SK-N-SH (cell line): ENCODE results near the gene SYNC. TPM values are rescaled to one million over a fixed set of nuclear protein-coding genes. Genes with fewer than 3 reads are reported as not detected.

ENCODE experiments used
- CTCF ChIA-PET: fragments of 300-600, 350-600 bp; formaldehyde crosslinking; extraction: SDS; loops from one replicate; lab custom pipeline; 2021; lab: Yijun Ruan, JAX
- POLR2A ChIA-PET: fragments of 350-600 bp; sonication (Branson Sonifier 250); formaldehyde crosslinking; extraction: SDS; loops from one replicate; lab custom pipeline; 2020; ENCODE audit warnings: antibody characterized with exemption, inconsistent platforms; lab: Yijun Ruan, JAX
- DNase-seq: peaks from one replicate; pipeline ENCODE4 v3.0.0; 2012
- H2AFZ ChIP-seq: fragments of 200-600 bp; sonication (generic); 2 replicates; pipeline ENCODE4 v1.8.1; 2016; ENCODE audit warnings: antibody characterized with exemption, mild to moderate bottlenecking, low read depth
- H3F3A ChIP-seq: fragments of 200-600 bp; sonication (generic); replicated peaks from 2 replicates; pipeline ENCODE3; 2016; ENCODE audit warnings: antibody characterized with exemption, mild to moderate bottlenecking; ENCODE audit not compliant: insufficient read depth
- H3K27ac ChIP-seq, 2 experiments: fragments of 200-500 bp in 1 of 2; fragments of 200-600 bp in 1 of 2; sonication (Bioruptor generic) in 1 of 2; sonication (generic), shearing (Covaris generic) in 1 of 2; 2 replicates each; pipeline versions ENCODE4 v1.5.1 to v1.6.1; 2014 to 2016; ENCODE audit warnings: low read depth in 2 of 2, inconsistent platforms in 1 of 2, low read length in 1 of 2, mild to moderate bottlenecking in 1 of 2, mixed read lengths in 1 of 2
- H3K27me3 ChIP-seq: fragments of 200-600 bp; sonication (generic), shearing (Covaris generic); 2 replicates; pipeline ENCODE4 v1.6.1; 2016; ENCODE audit warnings: mixed run types; ENCODE audit not compliant: insufficient read depth
- H3K36me3 ChIP-seq, 2 experiments: fragments of 200-500 bp in 1 of 2; fragments of 200-600 bp in 1 of 2; sonication (Bioruptor generic) in 1 of 2; sonication (generic) in 1 of 2; replicated peaks in 1 of 2; 2 replicates each; pipeline versions ENCODE3 to v1.5.1; 2014 to 2016; ENCODE audit warnings: low read length in 1 of 2, mild to moderate bottlenecking in 1 of 2; ENCODE audit not compliant: insufficient read depth in 2 of 2, control insufficient read depth in 1 of 2
- H3K4me1 ChIP-seq, 2 experiments: fragments of 200-500 bp in 1 of 2; fragments of 200-600 bp in 1 of 2; sonication (Bioruptor generic) in 1 of 2; sonication (generic), shearing (Covaris generic) in 1 of 2; 2 replicates each; pipeline versions ENCODE4 v1.5.1 to v1.6.1; 2014 to 2016; ENCODE audit warnings: low read depth in 1 of 2, low read length in 1 of 2, mixed run types in 1 of 2; ENCODE audit not compliant: insufficient read depth in 2 of 2, control insufficient read depth in 1 of 2
- H3K4me2 ChIP-seq: fragments of 200-600 bp; sonication (generic), shearing (Covaris generic); 2 replicates; pipeline ENCODE4 v1.6.1; 2017; ENCODE audit warnings: mixed run types
- H3K4me3 ChIP-seq, 2 experiments: fragments of 200-500 bp in 1 of 2; fragments of 200-600 bp in 1 of 2; sonication (Bioruptor generic) in 1 of 2; sonication (generic), shearing (Covaris generic) in 1 of 2; 2 replicates each; pipeline versions ENCODE4 v1.5.1 to v1.8.1; 2014 to 2016; ENCODE audit warnings: low read depth in 2 of 2, inconsistent platforms in 1 of 2, low read length in 1 of 2, mild to moderate bottlenecking in 1 of 2, mixed read lengths in 1 of 2, moderate library complexity in 1 of 2
- H3K79me2 ChIP-seq: fragments of 200-600 bp; sonication (generic); 2 replicates; pipeline ENCODE4 v1.8.1; 2017; ENCODE audit warnings: mild to moderate bottlenecking; ENCODE audit not compliant: insufficient read depth
- H3K9ac ChIP-seq: fragments of 200-600 bp; sonication (generic); 2 replicates; pipeline ENCODE4 v1.6.1; 2017; ENCODE audit warnings: mixed run types
- H3K9me2 ChIP-seq: fragments of 200-600 bp; sonication (generic); 2 replicates; pipeline ENCODE4 v1.6.1; 2017; ENCODE audit warnings: mixed run types
- H3K9me3 ChIP-seq: fragments of 200-600 bp; sonication (generic); 2 replicates; pipeline ENCODE4 v1.6.1; 2017; ENCODE audit warnings: mixed run types, mild to moderate bottlenecking, moderate library complexity
- H4K20me1 ChIP-seq: fragments of 200-600 bp; sonication (generic); 2 replicates; pipeline ENCODE4 v1.6.1; 2017; ENCODE audit warnings: mild to moderate bottlenecking, mixed run types; ENCODE audit not compliant: insufficient read depth
- EZH2phosphoT487 ChIP-seq: fragments of 200-600 bp; sonication (generic); IDR thresholded peaks from 2 replicates; pipeline ENCODE4 v1.6.1; 2017; ENCODE audit warnings: low read depth, mixed run types, mild to moderate bottlenecking, antibody characterized with exemption, moderate library complexity, borderline replicate concordance
- FOSL2 ChIP-seq: IDR thresholded peaks from 2 replicates; pipeline ENCODE4 v1.4.0; 2012; ENCODE audit warnings: low read depth, mild to moderate bottlenecking, moderate library complexity, borderline replicate concordance
- FOXJ3 ChIP-seq: sonication (generic); formaldehyde crosslinking; IDR thresholded peaks from 2 replicates; pipeline ENCODE4 v1.5.1; 2020; ENCODE audit warnings: mild to moderate bottlenecking, missing genetic modification reagents
- GABPA ChIP-seq: IDR thresholded peaks from 2 replicates; pipeline ENCODE4 v1.4.0; 2012; ENCODE audit warnings: low read depth, mild to moderate bottlenecking
- GATA2 ChIP-seq: sonication (generic); formaldehyde crosslinking; IDR thresholded peaks from 2 replicates; pipeline ENCODE4 v1.5.0; 2020; ENCODE audit warnings: mild to moderate bottlenecking, missing genetic modification reagents
- IRF3 ChIP-seq: fragments of 150-350 bp; IDR thresholded peaks from 2 replicates; pipeline ENCODE4 v1.6.1; 2016; ENCODE audit warnings: mild to moderate bottlenecking, low read depth, low read length
- MAX ChIP-seq: IDR thresholded peaks from 2 replicates; pipeline ENCODE4 v1.4.0; 2012; ENCODE audit warnings: low read depth
- MEF2A ChIP-seq: IDR thresholded peaks from 2 replicates; pipeline ENCODE4 v1.4.0; 2012; ENCODE audit warnings: low read depth, borderline replicate concordance
- MXI1 ChIP-seq: IDR thresholded peaks from 2 replicates; pipeline ENCODE4 v1.6.1; 2012; ENCODE audit warnings: mild to moderate bottlenecking, low read depth, low read length, improper control_type of control experiment
- NFIC ChIP-seq: IDR thresholded peaks from 2 replicates; pipeline ENCODE4 v1.4.0; 2012; ENCODE audit warnings: borderline replicate concordance
- NRF1 ChIP-seq: IDR thresholded peaks from 2 replicates; pipeline ENCODE4 v1.6.1; 2012; ENCODE audit warnings: low read depth, mild to moderate bottlenecking, low read length
- PBX3 ChIP-seq: IDR thresholded peaks from 2 replicates; pipeline ENCODE4; 2012
- POLR2AphosphoS5 ChIP-seq: IDR thresholded peaks from 2 replicates; pipeline ENCODE4 v1.6.1; 2012; ENCODE audit warnings: low read depth, low read length
- RCOR1 ChIP-seq: fragments of 150-350 bp; IDR thresholded peaks from 2 replicates; pipeline ENCODE4 v1.6.1; 2017; ENCODE audit warnings: antibody characterized with exemption, low read length
- REST ChIP-seq: IDR thresholded peaks from 2 replicates; pipeline ENCODE4 v1.6.1; 2012; ENCODE audit warnings: mild to moderate bottlenecking, low read depth, low read length, moderate library complexity
- SMC3 ChIP-seq: IDR thresholded peaks from 2 replicates; pipeline ENCODE4 v1.6.1; 2012; ENCODE audit warnings: low read depth, low read length, improper control_type of control experiment
- TEAD4 ChIP-seq: IDR thresholded peaks from 2 replicates; pipeline ENCODE4 v1.4.0; 2012; ENCODE audit warnings: mild to moderate bottlenecking, borderline replicate concordance; ENCODE audit not compliant: insufficient read depth
- USF1 ChIP-seq: IDR thresholded peaks from 2 replicates; pipeline ENCODE4 v1.4.0; 2012; ENCODE audit warnings: low read depth, borderline replicate concordance
- YY1 ChIP-seq: IDR thresholded peaks from 2 replicates; pipeline ENCODE4 v1.4.0; 2012; ENCODE audit warnings: low read depth, mild to moderate bottlenecking
- WGBS: methylation state at CpG from one replicate; pipeline ENCODE4 v1.1.6; 2017; ENCODE audit warnings: low lambda C conversion rate; 5-methylcytosine and 5-hydroxymethylcytosine counted together
- polyA plus RNA-seq, 3 experiments: library from polyadenylated mRNA; depleted of rRNA; stranded (reverse); fragments of >200 nt; gene quantifications; 2 replicates each; pipeline ENCODE4 v1.2.3, GENCODE V29; 2012

Gene SYNC
- polyA plus RNA-seq, 1 of the 3 experiments (the other 2 are of a cell fraction), result 25.6 TPM

- Histone ChIP-seq H3K27me3 (no peaks in the 10 kb centered on the region), H3K4me1 (peaks cover 9 to 13% of the 10 kb centered on the region in 2 experiments; a peak in 3 of 4 replicates), H3K36me3 (no peaks in the 10 kb centered on the region), H3K9ac (no peak overlapping the region), H3K9me2 (no peaks in the 10 kb centered on the region), H3K79me2 (peaks cover 24% of the 10 kb centered on the region), H3K4me2 (no peak overlapping the region), H3K27ac (no peak overlapping the region), H3K4me3 (no peak overlapping the region)
- CTCF ChIA-PET, result interaction anchor here (1.1 to 18.9 kb wide), 5 partner anchors 10 to 171 kb away, joined by 3 to 392 read pairs (median 4); a partner anchor contains a TSS
- WGBS, result 89% methylated on average over 7 of the region's 7 CpGs
- no peak for DNase-seq
- no peak for TF ChIP-seq IRF3
- no peak for TF ChIP-seq USF1
- TF ChIP-seq GATA2 (CRISPR knock-in tag), result no peak
- no peak for TF ChIP-seq MXI1
- TF ChIP-seq MAX, result no peak
- TF ChIP-seq EZH2phosphoT487, result no peak
- TF ChIP-seq RCOR1, result no peak
- no peak for TF ChIP-seq GABPA
- no peak for TF ChIP-seq NFIC
- no peak for TF ChIP-seq FOXJ3 (CRISPR knock-in tag)
- TF ChIP-seq MEF2A, result no peak
- TF ChIP-seq YY1, result no peak
- no peak for TF ChIP-seq TEAD4
- TF ChIP-seq NRF1, result no peak
- no peak for TF ChIP-seq FOSL2
- TF ChIP-seq SMC3, result no peak
- no peak for TF ChIP-seq POLR2AphosphoS5
- TF ChIP-seq PBX3, result no peak
- no peak for TF ChIP-seq REST
- TF ChIP-seq, all 33 proteins: peak for 0
- Histone ChIP-seq H3F3A (peaks cover 17% of the 10 kb centered on the region), H4K20me1 (no peaks in the 10 kb centered on the region), H2AFZ (no peak overlapping the region), H3K9me3 (no peaks in the 10 kb centered on the region)
- POLR2A ChIA-PET, result no interaction called here
These were observed 2.9 kb upstream of the SYNC start for GRCh38 chr1:32705516-32705915.
